Activated CD8-positive, alpha-beta T cell treated with anti-CD3 and anti-CD28 coated beads, Interleukin-2, amount 10 ng/mL, durations not matched to agents 7 days and 5 days (primary cell): ENCODE data around the gene PANK3. TPM values are rescaled to one million over a fixed set of nuclear protein-coding genes. Genes with fewer than 3 reads are reported as not detected.
A peak's percentile ranks its signal among the peaks of the same experiment; 100 is the strongest.
"Not testable (repeated sequence)": the region's sequence is repeated elsewhere in the genome, so short reads cannot be mapped to it uniquely, and the experiment has no call there.

Experiments used
- ATAC-seq: fragments of 150-1000 bp; cut with Tn5 transposase; one replicate; pipeline ENCODE4 v1.10.0; 2021; ENCODE audit warnings: moderate library complexity
- CTCF ChIA-PET: fragments of 350-600 bp; sonication (Branson Sonifier 250); formaldehyde crosslinking; loops from one replicate; lab custom pipeline; 2021; ENCODE audit warnings: antibody characterized with exemption; lab: Charles Lee
- POLR2A ChIA-PET: fragments of 350-600 bp; sonication (Branson Sonifier 250); formaldehyde crosslinking; loops from one replicate; lab custom pipeline; 2021; ENCODE audit warnings: antibody characterized with exemption; lab: Charles Lee
- DNase-seq: peaks from one replicate; pipeline ENCODE4 v3.0.0-alpha.2; 2020
- H3K27ac Mint-ChIP-seq: one replicate; pipeline ENCODE4 v1.8.0; 2021; ENCODE audit warnings: mild to moderate bottlenecking, mixed read lengths
- H3K27me3 Mint-ChIP-seq: one replicate; pipeline ENCODE4 v1.8.0; 2021; ENCODE audit warnings: low read depth, mixed read lengths
- H3K36me3 Mint-ChIP-seq: one replicate; pipeline ENCODE4 v1.8.0; 2021; ENCODE audit warnings: low read depth, mixed read lengths
- H3K4me1 Mint-ChIP-seq: one replicate; pipeline ENCODE4 v1.8.0; 2021; ENCODE audit warnings: low read depth, mixed read lengths
- H3K4me3 Mint-ChIP-seq: one replicate; pipeline ENCODE4 v1.8.0; 2021; ENCODE audit warnings: mild to moderate bottlenecking, mixed read lengths
- H3K9me3 Mint-ChIP-seq: one replicate; pipeline ENCODE4 v1.8.0; 2022; ENCODE audit warnings: mixed read lengths; ENCODE audit not compliant: insufficient read depth
- total RNA-seq, 2 experiments: library from RNA; stranded (reverse); gene quantifications; one replicate each; pipeline ENCODE4 v1.2.3, GENCODE V29; 2021

Gene PANK3
- total RNA-seq, 2 experiments from 2014 or later, result 57.4 to 73.0 TPM

DNA sequence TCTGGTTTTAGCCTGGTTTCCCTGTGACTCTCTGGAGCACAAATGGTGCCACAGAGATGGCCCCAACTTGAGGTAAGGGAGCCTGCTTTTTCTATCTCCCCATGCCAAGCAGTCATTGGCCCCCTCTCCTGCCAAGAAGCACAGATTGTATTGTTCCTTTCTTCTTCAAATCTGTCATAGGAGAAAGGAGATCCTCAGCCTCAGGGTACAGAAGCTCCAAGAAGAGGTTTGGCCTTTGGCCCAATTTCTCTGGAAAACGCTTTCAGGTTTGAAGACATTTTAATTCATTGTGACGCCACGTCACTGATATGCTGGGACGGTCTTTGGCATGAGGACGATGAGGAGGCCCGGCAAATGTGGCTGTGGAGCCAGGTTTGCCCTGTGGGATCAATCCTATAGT, 29.2 kb upstream of the PANK3 start:
- Mint-ChIP-seq H3K36me3 (no peaks in the 10 kb centered on the region), H3K9me3 (no peaks in the 10 kb centered on the region), H3K27me3 (no peaks in the 10 kb centered on the region), H3K27ac (no peak overlapping the region), H3K4me1 (peaks cover 8% of the 10 kb centered on the region), H3K4me3 (no peak overlapping the region)
- ATAC-seq (no peak), DNase-seq (no peak)
- ChIA-PET POLR2A (no interaction called here), CTCF (no interaction called here)

DNA sequence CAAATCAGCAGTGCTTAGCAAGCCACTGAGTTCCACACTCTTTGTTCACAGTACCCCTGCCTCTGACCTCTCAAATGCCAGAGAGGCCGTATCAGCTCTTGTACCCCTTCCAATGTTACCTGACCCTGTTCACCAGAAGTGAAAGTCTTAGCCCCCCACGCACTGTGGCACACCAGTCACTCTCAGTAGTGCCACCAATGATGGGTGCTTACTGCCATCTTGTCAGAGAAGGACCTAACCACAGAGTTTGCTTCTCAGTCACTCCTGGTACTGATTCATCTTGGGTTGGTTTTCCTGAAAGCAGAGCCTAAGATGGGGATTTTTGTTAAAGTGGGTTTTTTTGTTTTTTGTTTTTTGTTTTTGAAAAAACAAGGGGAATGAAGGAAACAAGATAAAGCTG, 28.8 kb upstream of the PANK3 start:
- Mint-ChIP-seq H3K36me3 (no peaks in the 10 kb centered on the region), H3K27ac (peak overlapping the region; percentile 13), H3K27me3 (no peaks in the 10 kb centered on the region), H3K4me3 (no peak overlapping the region), H3K9me3 (no peaks in the 10 kb centered on the region), H3K4me1 (peaks cover 4% of the 10 kb centered on the region)
- ATAC-seq (no peak), DNase-seq (no peak)
- CTCF ChIA-PET, result no interaction called here
- POLR2A ChIA-PET, result no interaction called here

DNA sequence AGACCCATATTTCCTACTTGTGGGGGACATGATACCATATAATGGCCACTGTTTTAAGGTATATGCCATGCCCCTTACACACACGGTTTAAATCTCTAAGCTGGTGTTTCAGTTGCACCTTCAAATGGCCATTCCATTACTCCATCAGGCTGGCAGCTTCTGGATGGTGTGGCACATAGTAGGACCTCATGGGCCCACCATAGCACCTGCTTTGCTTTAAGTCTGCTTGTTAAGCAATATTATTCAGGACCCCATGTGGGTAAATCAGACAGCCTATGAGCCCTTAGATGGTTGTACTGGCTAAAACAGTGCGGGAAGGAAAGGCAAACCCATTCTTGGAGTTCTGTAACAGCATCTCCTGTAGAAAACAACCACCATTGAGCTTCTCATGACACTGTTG, 27.4 kb upstream of the PANK3 start:
- ChIA-PET CTCF (no interaction called here), POLR2A (no interaction called here)
- H3K27ac Mint-ChIP-seq, result no peak overlapping the region
- no peaks in the 10 kb centered on the region for H3K27me3 Mint-ChIP-seq
- DNase-seq (no peak), ATAC-seq (no peak)
- H3K9me3 Mint-ChIP-seq, result no peaks in the 10 kb centered on the region
- no peak overlapping the region for H3K4me3 Mint-ChIP-seq
- no peaks in the 10 kb centered on the region for H3K4me1 Mint-ChIP-seq
- no peaks in the 10 kb centered on the region for H3K36me3 Mint-ChIP-seq

DNA sequence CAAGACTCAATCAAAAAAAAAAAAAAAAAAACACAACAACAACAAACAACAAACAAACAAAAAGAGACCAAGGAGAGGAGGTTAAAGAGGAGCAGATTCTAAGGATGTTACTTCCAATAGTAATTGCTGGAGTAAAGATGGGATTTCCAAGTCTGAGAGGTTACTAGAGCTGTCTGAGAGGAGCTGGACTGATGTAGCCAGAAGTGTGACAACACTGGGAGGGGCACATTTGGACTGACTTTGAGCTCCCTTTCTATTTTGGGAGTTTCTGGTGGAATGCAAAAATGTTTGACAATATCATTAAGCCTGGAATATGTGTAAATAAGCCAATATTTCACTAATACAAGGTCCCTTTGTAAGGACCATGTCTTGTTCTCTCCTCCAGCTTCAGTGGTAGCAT, 25.3 kb upstream of the PANK3 start:
- Mint-ChIP-seq H3K4me1 (no peaks in the 10 kb centered on the region), H3K4me3 (no peak overlapping the region), H3K27me3 (no peaks in the 10 kb centered on the region), H3K9me3 (no peaks in the 10 kb centered on the region), H3K27ac (no peak overlapping the region), H3K36me3 (no peaks in the 10 kb centered on the region)
- no peak for DNase-seq
- no peak for ATAC-seq
- ChIA-PET CTCF (no interaction called here), POLR2A (no interaction called here)

DNA sequence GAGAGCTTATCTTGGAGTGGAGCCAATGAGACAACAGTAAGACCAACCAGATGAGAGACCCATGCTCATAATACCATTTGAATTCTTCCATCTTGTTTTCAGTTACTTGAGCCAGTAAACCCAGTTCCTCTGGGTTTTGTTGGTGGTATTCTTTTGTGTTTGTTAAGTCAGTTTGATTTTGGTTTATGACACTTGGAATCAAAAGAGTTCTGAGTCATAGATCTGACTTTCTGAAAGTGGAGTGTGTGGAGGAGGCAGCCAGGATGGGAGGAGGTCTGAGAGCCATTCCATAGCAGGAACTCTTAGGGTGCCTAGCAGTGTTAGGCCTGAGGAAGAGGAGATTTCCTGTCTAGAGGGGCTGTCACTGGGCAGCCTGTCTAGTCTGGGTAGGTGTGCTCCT, 24.6 kb upstream of the PANK3 start:
- Mint-ChIP-seq H3K4me1 (peaks cover 2% of the 10 kb centered on the region), H3K36me3 (no peaks in the 10 kb centered on the region), H3K27me3 (no peaks in the 10 kb centered on the region), H3K27ac (no peak overlapping the region), H3K9me3 (no peaks in the 10 kb centered on the region), H3K4me3 (no peak overlapping the region)
- ChIA-PET POLR2A (no interaction called here), CTCF (interaction anchor here (0.7 kb wide), 1 partner anchor 12 kb away, joined by 3 read pairs; no protein-coding TSS in a partner anchor)
- ATAC-seq (no peak), DNase-seq (no peak)

DNA sequence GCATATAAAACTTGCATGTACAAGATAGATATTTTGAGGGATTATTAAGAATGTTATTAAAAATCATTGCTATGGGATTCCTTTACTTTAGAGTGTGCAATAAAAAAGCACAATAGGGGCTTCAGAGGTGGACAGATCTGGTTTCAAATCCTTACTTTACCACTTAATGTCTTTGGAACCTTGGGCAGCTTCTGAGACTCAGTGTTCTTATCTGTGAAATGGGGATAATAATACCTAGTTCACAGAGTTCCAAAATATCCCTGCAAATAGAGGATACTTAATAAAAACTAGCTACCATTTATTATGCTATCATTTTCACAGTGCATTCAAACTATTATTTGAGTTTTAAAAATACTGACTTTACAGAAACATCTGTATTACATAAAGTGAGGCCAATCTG, 23.3 kb upstream of the PANK3 start:
- no peak overlapping the region for H3K4me3 Mint-ChIP-seq
- POLR2A ChIA-PET, result no interaction called here
- peaks cover 4% of the 10 kb centered on the region for H3K4me1 Mint-ChIP-seq
- no peaks in the 10 kb centered on the region for H3K36me3 Mint-ChIP-seq
- no peak overlapping the region for H3K27ac Mint-ChIP-seq
- CTCF ChIA-PET, result interaction anchor here (1.0 kb wide), 1 partner anchor 9 kb away, joined by 4 read pairs; no protein-coding TSS in a partner anchor
- ATAC-seq (no peak), DNase-seq (no peak)
- peaks cover 2% of the 10 kb centered on the region for H3K27me3 Mint-ChIP-seq
- H3K9me3 Mint-ChIP-seq, result no peaks in the 10 kb centered on the region

DNA sequence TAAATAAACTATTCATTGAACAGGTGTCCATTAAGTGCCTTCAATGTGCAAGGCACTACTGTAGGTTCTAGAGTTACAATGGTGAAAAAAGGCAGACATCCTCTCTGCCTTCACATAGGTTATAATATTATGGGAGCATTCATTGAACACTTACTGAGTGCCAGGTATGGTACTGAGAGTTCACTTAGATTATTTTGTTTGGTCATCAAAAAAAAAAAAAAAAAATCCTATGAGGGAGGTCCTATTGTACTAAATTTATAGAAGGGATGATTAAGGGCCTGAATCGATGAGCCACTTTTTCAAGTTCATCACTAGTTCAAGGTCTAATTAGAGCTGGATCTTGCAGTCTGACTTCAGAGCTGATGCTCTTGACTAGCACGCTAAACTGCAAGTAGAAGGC, 22.8 kb upstream of the PANK3 start:
- Mint-ChIP-seq H3K9me3 (no peaks in the 10 kb centered on the region), H3K4me3 (no peak overlapping the region), H3K27ac (no peak overlapping the region), H3K4me1 (peaks cover 4% of the 10 kb centered on the region), H3K36me3 (no peaks in the 10 kb centered on the region), H3K27me3 (peaks cover 2% of the 10 kb centered on the region)
- POLR2A ChIA-PET, result no interaction called here
- DNase-seq, result no peak
- CTCF ChIA-PET, result interaction anchor here (1.0 kb wide), 1 partner anchor 10 kb away, joined by 4 read pairs; no protein-coding TSS in a partner anchor
- ATAC-seq, result no peak

DNA sequence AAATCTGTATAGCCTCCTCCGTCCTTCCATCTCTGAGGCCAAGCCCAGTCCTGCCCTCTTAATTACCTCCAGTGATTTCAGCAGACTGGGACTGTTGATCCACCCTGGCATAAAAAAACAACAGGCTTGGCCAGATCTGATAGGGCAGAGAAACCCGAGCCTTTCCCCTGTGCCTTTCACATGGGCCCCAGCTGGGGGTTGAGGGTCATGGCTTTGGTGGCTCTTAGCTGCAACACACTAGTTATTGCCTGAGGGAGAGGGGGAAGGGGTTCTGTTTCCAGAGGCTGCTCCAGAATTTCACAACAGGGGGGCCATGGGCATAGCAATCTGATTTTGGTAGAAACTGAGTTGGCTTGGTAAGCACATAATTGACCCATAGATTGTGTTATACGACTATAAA, 21.2 kb upstream of the PANK3 start:
- no peaks in the 10 kb centered on the region for H3K9me3 Mint-ChIP-seq
- H3K27ac Mint-ChIP-seq, result no peak overlapping the region
- H3K36me3 Mint-ChIP-seq, result no peaks in the 10 kb centered on the region
- ATAC-seq (no peak), DNase-seq (no peak)
- no peak overlapping the region for H3K4me3 Mint-ChIP-seq
- POLR2A ChIA-PET, result no interaction called here
- peaks cover 11% of the 10 kb centered on the region for H3K27me3 Mint-ChIP-seq
- CTCF ChIA-PET, result no interaction called here
- H3K4me1 Mint-ChIP-seq, result peaks cover 4% of the 10 kb centered on the region

DNA sequence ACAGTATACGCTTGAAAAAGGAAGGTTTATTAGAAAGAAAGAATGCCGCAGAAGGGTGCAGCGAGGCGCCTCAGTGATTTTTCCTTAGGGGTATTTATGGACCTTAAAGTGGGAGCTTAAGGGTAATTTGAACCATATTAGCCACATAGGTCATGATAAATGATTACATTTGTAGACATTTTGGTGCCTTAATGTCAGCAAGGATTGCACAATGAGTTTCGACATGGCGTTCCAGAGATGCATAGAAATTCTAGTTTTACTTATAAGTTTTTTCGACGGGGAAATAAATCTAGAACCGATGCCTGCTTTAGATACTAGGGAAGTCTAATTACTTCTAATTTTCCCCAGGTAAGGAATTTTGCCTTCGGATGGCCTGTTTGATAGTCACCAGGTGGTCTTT, 20.7 kb upstream of the PANK3 start:
- DNase-seq (no peak), ATAC-seq (no peak)
- peaks cover 12% of the 10 kb centered on the region for H3K27me3 Mint-ChIP-seq
- H3K27ac Mint-ChIP-seq, result no peak overlapping the region
- H3K9me3 Mint-ChIP-seq, result no peaks in the 10 kb centered on the region
- H3K4me1 Mint-ChIP-seq, result peaks cover 4% of the 10 kb centered on the region
- CTCF ChIA-PET, result no interaction called here
- POLR2A ChIA-PET, result no interaction called here
- no peak overlapping the region for H3K4me3 Mint-ChIP-seq
- H3K36me3 Mint-ChIP-seq, result no peaks in the 10 kb centered on the region

DNA sequence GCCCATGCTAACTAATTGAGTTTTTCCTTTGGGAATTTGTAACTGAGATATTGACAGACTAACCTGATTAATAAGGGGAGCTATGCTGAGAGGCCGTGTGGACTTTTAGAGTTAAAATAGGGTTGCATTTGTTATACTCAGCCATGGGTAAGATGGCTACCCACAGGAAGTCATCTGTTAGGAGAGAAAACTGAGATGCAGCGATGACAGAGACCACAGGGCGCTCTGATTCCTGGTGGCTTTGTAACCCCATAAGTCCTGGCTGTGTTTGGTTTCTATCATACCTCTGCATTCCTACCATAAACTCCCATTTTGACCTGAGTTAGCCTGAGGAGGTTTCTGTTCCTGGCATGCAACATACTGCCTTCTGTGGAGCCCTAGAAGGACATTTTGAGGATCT, 19.5 kb upstream of the PANK3 start:
- ChIA-PET POLR2A (interaction anchor here (1.2 kb wide), 1 partner anchor 19 kb away, joined by 4 read pairs; no protein-coding TSS in a partner anchor), CTCF (no interaction called here)
- H3K27ac Mint-ChIP-seq, result no peak overlapping the region
- no peaks in the 10 kb centered on the region for H3K36me3 Mint-ChIP-seq
- H3K9me3 Mint-ChIP-seq, result no peaks in the 10 kb centered on the region
- H3K4me3 Mint-ChIP-seq, result no peak overlapping the region
- ATAC-seq (no peak), DNase-seq (no peak)
- H3K4me1 Mint-ChIP-seq, result peaks cover 4% of the 10 kb centered on the region
- peaks cover 23% of the 10 kb centered on the region for H3K27me3 Mint-ChIP-seq

DNA sequence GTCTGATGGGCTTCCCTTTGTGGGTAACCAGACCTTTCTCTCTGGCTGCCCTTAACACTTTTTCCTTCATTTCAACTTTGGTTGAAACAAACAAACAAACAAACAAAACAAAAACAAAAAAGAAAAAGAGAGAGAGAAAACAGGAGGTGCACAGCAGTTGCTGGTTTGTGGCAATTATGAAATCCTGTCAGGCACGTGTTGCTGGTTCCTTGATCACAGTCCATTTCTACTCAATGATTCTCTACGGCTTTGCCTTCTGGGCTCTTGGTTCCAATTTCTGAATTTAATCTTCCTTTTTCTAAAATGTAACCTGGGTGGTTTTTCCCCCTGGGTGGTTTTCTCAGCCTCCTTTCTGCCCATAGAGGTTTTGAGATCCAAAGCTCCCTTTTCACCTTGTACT, 17.8 kb upstream of the PANK3 start:
- Mint-ChIP-seq H3K27ac (no peak overlapping the region), H3K27me3 (peaks cover 23% of the 10 kb centered on the region), H3K9me3 (no peaks in the 10 kb centered on the region), H3K4me1 (peaks cover 4% of the 10 kb centered on the region), H3K36me3 (no peaks in the 10 kb centered on the region), H3K4me3 (no peak overlapping the region)
- POLR2A ChIA-PET, result no interaction called here
- ATAC-seq, result no peak
- CTCF ChIA-PET, result no interaction called here
- no peak for DNase-seq

DNA sequence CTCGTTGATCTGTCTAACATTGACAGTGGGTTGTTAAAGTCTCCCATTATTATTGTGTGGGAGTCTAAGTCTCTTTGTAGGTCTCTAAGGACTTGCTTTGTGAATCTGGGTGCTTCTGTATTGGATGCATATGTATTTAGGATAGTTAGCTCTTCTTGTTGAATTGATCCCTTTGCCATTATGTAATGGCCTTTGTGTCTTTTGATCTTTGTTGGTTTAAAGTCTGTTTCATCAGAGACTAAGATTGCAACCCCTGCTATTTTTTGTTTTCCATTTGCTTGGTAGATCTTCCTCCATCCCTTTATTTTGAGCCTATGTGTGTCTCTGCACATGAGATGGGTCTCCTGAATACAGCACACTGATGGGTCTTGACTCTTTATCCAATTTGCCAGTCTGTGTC, 17.0 kb upstream of the PANK3 start:
- H3K9me3 Mint-ChIP-seq, DNase-seq, ATAC-seq: not testable (repeated sequence)

DNA sequence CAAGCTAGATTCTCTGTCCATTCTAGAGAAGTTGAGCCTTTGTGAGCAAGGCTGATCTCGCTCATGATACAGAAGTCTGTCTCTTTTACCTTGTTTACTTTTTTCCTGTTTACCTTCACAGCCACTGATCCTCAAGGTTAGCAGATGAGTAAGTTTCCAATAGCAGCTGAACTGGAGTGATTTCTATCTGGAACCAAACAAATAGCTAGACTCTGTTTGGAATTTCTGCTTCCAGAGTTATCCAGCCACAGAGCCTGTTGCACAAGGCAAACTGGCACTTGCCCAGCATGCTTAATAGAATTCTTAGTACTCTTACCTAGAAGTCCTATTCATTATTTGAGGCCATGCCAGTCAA, 12.8 kb upstream of the PANK3 start:
- CTCF ChIA-PET, result interaction anchor here (0.7 kb wide), 1 partner anchor 11 kb away, joined by 3 read pairs; no protein-coding TSS in a partner anchor
- DNase-seq (no peak), ATAC-seq (no peak)
- Mint-ChIP-seq H3K27ac (no peak overlapping the region), H3K4me3 (no peak overlapping the region), H3K36me3 (no peaks in the 10 kb centered on the region), H3K9me3 (no peaks in the 10 kb centered on the region), H3K4me1 (no peaks in the 10 kb centered on the region), H3K27me3 (peaks cover 26% of the 10 kb centered on the region)
- POLR2A ChIA-PET, result interaction anchor here (1.5 kb wide), 1 partner anchor 12 kb away, joined by 6 read pairs; the partner anchor contains the start of gene PANK3

More for the DNA sequence above, 17.0 kb upstream of the PANK3 start:
- H3K4me1 Mint-ChIP-seq, H3K36me3 Mint-ChIP-seq, H3K27ac Mint-ChIP-seq, POLR2A ChIA-PET, H3K4me3 Mint-ChIP-seq, CTCF ChIA-PET: not testable (repeated sequence)
- H3K27me3 Mint-ChIP-seq, result peaks cover 23% of the 10 kb centered on the region
